Loucy (cell line): ENCODE results near the gene KCNC4.

Experiments used
- H2AFZ ChIP-seq: fragments of 200-600 bp; sonication (generic); 2 replicates; pipeline ENCODE4 v1.6.0; 2016; ENCODE audit warnings: antibody characterized with exemption, mild to moderate bottlenecking, low read length, moderate library complexity
- H3F3A ChIP-seq: fragments of 200-600 bp; 2 replicates; pipeline ENCODE4 v1.6.0; 2016; ENCODE audit warnings: antibody characterized with exemption, low read depth, mild to moderate bottlenecking
- H3K27me3 ChIP-seq: fragments of 200-600 bp; sonication (generic); 2 replicates; pipeline ENCODE4 v1.6.1; 2014; ENCODE audit warnings: low read length, mild to moderate bottlenecking; ENCODE audit not compliant: insufficient read depth, poor library complexity, severe bottlenecking
- H3K36me3 ChIP-seq: fragments of 200-600 bp; sonication (generic); 2 replicates; pipeline ENCODE4 v1.6.1; 2016; ENCODE audit warnings: low read length; ENCODE audit not compliant: insufficient read depth
- H3K4me1 ChIP-seq: fragments of 200-600 bp; sonication (generic); 2 replicates; pipeline ENCODE4 v1.5.1; 2014; ENCODE audit warnings: low read length, mild to moderate bottlenecking; ENCODE audit not compliant: insufficient read depth, poor library complexity, severe bottlenecking
- H3K4me2 ChIP-seq: fragments of 200-600 bp; sonication (generic); 2 replicates; pipeline ENCODE4 v1.6.0; 2014; ENCODE audit warnings: antibody characterized with exemption, low read length, low read depth, mild to moderate bottlenecking; ENCODE audit not compliant: poor library complexity, severe bottlenecking
- H3K4me3 ChIP-seq: fragments of 200-600 bp; sonication (generic); 2 replicates; pipeline ENCODE4 v1.5.1; 2014; ENCODE audit warnings: low read length, mild to moderate bottlenecking, mixed read lengths; ENCODE audit not compliant: poor library complexity, severe bottlenecking
- H3K79me2 ChIP-seq: fragments of 200-600 bp; sonication (generic); 2 replicates; pipeline ENCODE4 v1.6.1; 2014; ENCODE audit warnings: low read length; ENCODE audit not compliant: insufficient read depth
- H3K9ac ChIP-seq: fragments of 200-600 bp; sonication (generic); 2 replicates; pipeline ENCODE4 v1.6.0; 2014; ENCODE audit warnings: mild to moderate bottlenecking, low read depth, low read length, moderate library complexity; ENCODE audit not compliant: poor library complexity, severe bottlenecking
- H3K9me2 ChIP-seq: fragments of 200-600 bp; sonication (generic); replicated peaks from 2 replicates; pipeline ENCODE4 v1.6.1; 2016; ENCODE audit warnings: low read depth, low read length, mixed read lengths
- H3K9me3 ChIP-seq: fragments of 200-600 bp; sonication (generic); 2 replicates; pipeline ENCODE4 v1.6.1; 2014; ENCODE audit warnings: mild to moderate bottlenecking, antibody characterized with exemption, low read length, low read depth; ENCODE audit not compliant: insufficient read depth
- H4K20me1 ChIP-seq: fragments of 200-600 bp; sonication (generic); 2 replicates; pipeline ENCODE4 v1.6.0; 2014; ENCODE audit warnings: antibody characterized with exemption, low read length, mild to moderate bottlenecking; ENCODE audit not compliant: insufficient read depth, poor library complexity, severe bottlenecking
- EZH2phosphoT487 ChIP-seq: fragments of 200-600 bp; IDR thresholded peaks from 2 replicates; pipeline ENCODE4 v1.6.1; 2018; ENCODE audit warnings: antibody characterized with exemption, mild to moderate bottlenecking, moderate library complexity, borderline replicate concordance
- TF ChIP-seq, protein P1 (sequence below): fragments of 200-600 bp; sonication (generic); conservative IDR thresholded peaks from 2 replicates; pipeline ENCODE4 v1.5.1; 2014; ENCODE audit warnings: mild to moderate bottlenecking, antibody characterized with exemption, low read length

The KCNC4 gene

DNA sequence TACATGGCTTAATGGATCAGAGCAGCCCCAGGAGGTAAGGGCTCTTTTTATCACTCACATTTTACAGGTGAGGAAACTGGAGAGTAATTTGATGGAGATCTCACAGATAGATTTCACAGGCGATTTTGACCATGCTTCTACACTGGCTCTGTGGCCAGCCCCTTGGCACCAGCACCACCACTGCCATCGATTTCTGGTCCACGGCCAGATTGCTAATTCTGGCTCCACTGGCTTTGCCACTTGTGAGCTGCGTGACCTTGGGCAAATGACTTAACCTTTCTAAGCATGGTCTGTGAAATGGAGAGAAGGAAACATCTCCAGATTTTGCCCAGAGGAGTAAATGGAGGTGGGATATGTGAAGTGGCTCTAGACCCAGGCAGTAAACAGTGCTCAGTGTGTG, 32.6 kb downstream of the KCNC4 start:
- H3K4me1 ChIP-seq = no peaks in the 10 kb centered on the region
- H3K4me2 ChIP-seq = no peak overlapping the region
- no peaks in the 10 kb centered on the region for H4K20me1 ChIP-seq
- H3K9me3 ChIP-seq = no peaks in the 10 kb centered on the region
- no peaks in the 10 kb centered on the region for H3K79me2 ChIP-seq
- no peak overlapping the region for H3K9ac ChIP-seq
- no peak overlapping the region for H3K4me3 ChIP-seq
- no peaks in the 10 kb centered on the region for H3K27me3 ChIP-seq
- H3K9me2 ChIP-seq = no peaks in the 10 kb centered on the region
- no peak overlapping the region for H2AFZ ChIP-seq
- no peaks in the 10 kb centered on the region for H3K36me3 ChIP-seq
- H3F3A ChIP-seq = no peaks in the 10 kb centered on the region
- no peak for TF ChIP-seq EZH2phosphoT487
- TF ChIP-seq, protein P1, sequence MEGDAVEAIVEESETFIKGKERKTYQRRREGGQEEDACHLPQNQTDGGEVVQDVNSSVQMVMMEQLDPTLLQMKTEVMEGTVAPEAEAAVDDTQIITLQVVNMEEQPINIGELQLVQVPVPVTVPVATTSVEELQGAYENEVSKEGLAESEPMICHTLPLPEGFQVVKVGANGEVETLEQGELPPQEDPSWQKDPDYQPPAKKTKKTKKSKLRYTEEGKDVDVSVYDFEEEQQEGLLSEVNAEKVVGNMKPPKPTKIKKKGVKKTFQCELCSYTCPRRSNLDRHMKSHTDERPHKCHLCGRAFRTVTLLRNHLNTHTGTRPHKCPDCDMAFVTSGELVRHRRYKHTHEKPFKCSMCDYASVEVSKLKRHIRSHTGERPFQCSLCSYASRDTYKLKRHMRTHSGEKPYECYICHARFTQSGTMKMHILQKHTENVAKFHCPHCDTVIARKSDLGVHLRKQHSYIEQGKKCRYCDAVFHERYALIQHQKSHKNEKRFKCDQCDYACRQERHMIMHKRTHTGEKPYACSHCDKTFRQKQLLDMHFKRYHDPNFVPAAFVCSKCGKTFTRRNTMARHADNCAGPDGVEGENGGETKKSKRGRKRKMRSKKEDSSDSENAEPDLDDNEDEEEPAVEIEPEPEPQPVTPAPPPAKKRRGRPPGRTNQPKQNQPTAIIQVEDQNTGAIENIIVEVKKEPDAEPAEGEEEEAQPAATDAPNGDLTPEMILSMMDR = no peak

DNA sequence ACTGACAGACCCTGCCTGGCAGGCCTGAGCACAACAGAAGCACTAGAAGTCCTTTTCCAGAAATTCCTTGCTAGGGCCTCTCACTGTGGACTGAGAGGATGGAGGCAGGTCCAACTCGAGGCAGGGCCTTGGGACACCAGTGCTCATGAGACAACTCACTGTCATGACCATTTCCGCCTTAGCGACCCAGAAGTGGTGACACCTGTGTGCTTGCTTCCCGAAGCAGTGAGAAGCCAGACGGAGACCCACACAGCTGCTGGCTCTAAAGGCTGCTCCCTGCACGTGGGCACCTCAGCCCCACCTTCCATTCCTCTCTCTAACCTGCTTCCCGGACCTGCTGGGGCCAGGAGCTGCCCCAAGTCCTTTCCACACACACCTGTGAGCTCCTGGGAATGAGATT, 33.0 kb downstream of the KCNC4 start:
- no peaks in the 10 kb centered on the region for H4K20me1 ChIP-seq
- no peaks in the 10 kb centered on the region for H3K27me3 ChIP-seq
- no peak overlapping the region for H3K4me2 ChIP-seq
- no peaks in the 10 kb centered on the region for H3K9me3 ChIP-seq
- TF ChIP-seq, protein P1 = no peak
- TF ChIP-seq EZH2phosphoT487 = no peak
- no peaks in the 10 kb centered on the region for H3K4me1 ChIP-seq
- no peaks in the 10 kb centered on the region for H3K36me3 ChIP-seq
- no peaks in the 10 kb centered on the region for H3K79me2 ChIP-seq
- H3K4me3 ChIP-seq = no peak overlapping the region
- no peak overlapping the region for H2AFZ ChIP-seq
- H3F3A ChIP-seq = no peaks in the 10 kb centered on the region
- H3K9ac ChIP-seq = no peak overlapping the region
- no peaks in the 10 kb centered on the region for H3K9me2 ChIP-seq

DNA sequence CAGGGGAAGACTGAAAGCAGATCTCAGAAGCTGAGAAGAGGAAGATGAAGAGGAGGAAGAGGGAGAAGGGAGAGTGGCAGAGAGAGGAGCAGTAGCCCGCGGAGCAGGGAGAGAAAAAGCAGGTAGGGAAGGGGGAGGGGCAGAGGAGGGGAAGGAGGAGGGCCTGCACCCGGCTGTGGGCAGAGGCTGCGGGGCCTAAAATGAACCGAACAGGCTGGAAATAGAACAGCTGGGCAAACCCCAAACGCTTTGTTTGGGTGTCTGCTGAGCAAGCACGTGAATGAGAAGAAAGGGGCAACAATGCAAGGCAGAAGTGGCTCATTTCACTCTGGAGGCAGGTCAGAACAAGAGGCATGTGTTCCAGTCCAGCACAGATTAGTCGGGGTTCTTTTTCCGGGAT, 33.5 kb downstream of the KCNC4 start:
- no peaks in the 10 kb centered on the region for H3K27me3 ChIP-seq
- H3K36me3 ChIP-seq = no peaks in the 10 kb centered on the region
- no peak overlapping the region for H3K9ac ChIP-seq
- H2AFZ ChIP-seq = no peak overlapping the region
- H3K4me1 ChIP-seq = no peaks in the 10 kb centered on the region
- H4K20me1 ChIP-seq = no peaks in the 10 kb centered on the region
- H3F3A ChIP-seq = no peaks in the 10 kb centered on the region
- H3K4me3 ChIP-seq = no peak overlapping the region
- no peaks in the 10 kb centered on the region for H3K79me2 ChIP-seq
- no peak overlapping the region for H3K4me2 ChIP-seq
- H3K9me3 ChIP-seq = no peaks in the 10 kb centered on the region
- no peaks in the 10 kb centered on the region for H3K9me2 ChIP-seq
- TF ChIP-seq, protein P1 = no peak
- TF ChIP-seq EZH2phosphoT487 = no peak
